GM12878 (cell line): ENCODE results near the gene ITK. TPM values are rescaled to one million over a fixed set of nuclear protein-coding genes. Genes with fewer than 3 reads are reported as not detected.

ENCODE experiments used
- CHD2 ChIP-seq: IDR thresholded peaks from 2 replicates; pipeline ENCODE4 v1.6.1; 2011; ENCODE audit warnings: low read depth, low read length, improper control_type of control experiment, borderline replicate concordance
- EP300 ChIP-seq, 2 experiments: fragments of 150-350 bp in 1 of 2; IDR thresholded peaks; 2 replicates each; pipeline ENCODE4 v1.6.1; 2011 to 2012; ENCODE audit warnings: low read depth in 2 of 2, low read length in 2 of 2, borderline replicate concordance in 1 of 2, improper control_type of control experiment in 1 of 2, inconsistent platforms in 1 of 2; ENCODE audit not compliant: control insufficient read depth in 1 of 2
- GABPA ChIP-seq: IDR thresholded peaks from 2 replicates; pipeline ENCODE4 v1.6.1; 2014; ENCODE audit warnings: antibody characterized with exemption, low read depth, mild to moderate bottlenecking, inconsistent platforms
- HDAC2 ChIP-seq: fragments of 200-600 bp; sonication (generic); IDR thresholded peaks from 2 replicates; pipeline ENCODE4 v1.6.1; 2017
- HDAC6 ChIP-seq: fragments of 200-600 bp; sonication (generic); IDR thresholded peaks from one replicate; pipeline ENCODE4 v1.8.0; 2017; ENCODE audit warnings: antibody characterized with exemption; ENCODE audit not compliant: unreplicated experiment
- HDGF ChIP-seq: fragments of 450-650 bp; IDR thresholded peaks from 2 replicates; pipeline ENCODE4 v1.6.1; 2016; ENCODE audit warnings: antibody characterized with exemption
- JUND ChIP-seq: IDR thresholded peaks from 2 replicates; pipeline ENCODE4 v1.6.1; 2012; ENCODE audit warnings: low read depth, mild to moderate bottlenecking, low read length, improper control_type of control experiment, moderate library complexity
- KAT2A ChIP-seq: conservative IDR thresholded peaks from 2 replicates; pipeline ENCODE4 v1.6.1; 2011; ENCODE audit warnings: low read depth, low read length; ENCODE audit not compliant: control insufficient read depth
- NFIC ChIP-seq: IDR thresholded peaks from 2 replicates; pipeline ENCODE4 v1.6.1; 2012; ENCODE audit warnings: low read depth, mild to moderate bottlenecking, inconsistent platforms, low read length, moderate library complexity
- NRF1 ChIP-seq: conservative IDR thresholded peaks from 2 replicates; pipeline ENCODE4 v1.6.1; 2011; ENCODE audit warnings: mild to moderate bottlenecking, low read depth, low read length, improper control_type of control experiment
- PKNOX1 ChIP-seq: fragments of 450-650 bp; IDR thresholded peaks from 2 replicates; pipeline ENCODE4 v1.6.1; 2016; ENCODE audit warnings: mild to moderate bottlenecking
- POLR2AphosphoS2 ChIP-seq: IDR thresholded peaks from 2 replicates; pipeline ENCODE4 v1.6.1; 2011; ENCODE audit warnings: low read depth, mild to moderate bottlenecking, low read length, improper control_type of control experiment, moderate library complexity
- RAD21 ChIP-seq: IDR thresholded peaks from 2 replicates; pipeline ENCODE4 v1.6.1; 2011; ENCODE audit warnings: mild to moderate bottlenecking, low read depth, low read length, moderate library complexity; ENCODE audit not compliant: insufficient read depth
- RFX5 ChIP-seq: IDR thresholded peaks from 2 replicates; pipeline ENCODE4 v1.6.1; 2011; ENCODE audit warnings: low read depth, low read length, improper control_type of control experiment
- SIN3A ChIP-seq: IDR thresholded peaks from 2 replicates; pipeline ENCODE4 v1.6.1; 2012; ENCODE audit warnings: low read depth, low read length, improper control_type of control experiment
- SUPT20H ChIP-seq: IDR thresholded peaks from 2 replicates; pipeline ENCODE4 v1.6.1; 2011; ENCODE audit warnings: low read depth, mild to moderate bottlenecking, low read length, moderate library complexity, borderline replicate concordance; ENCODE audit not compliant: control insufficient read depth
- YBX1 ChIP-seq: fragments of 450-650 bp; IDR thresholded peaks from 2 replicates; pipeline ENCODE4 v1.6.1; 2016; ENCODE audit warnings: antibody characterized with exemption
- ZNF274 ChIP-seq: IDR thresholded peaks from one replicate; pipeline ENCODE4 v1.8.0; 2011; ENCODE audit not compliant: insufficient read length, insufficient read depth
- ZSCAN29 ChIP-seq: fragments of 450-650 bp; IDR thresholded peaks from 2 replicates; pipeline ENCODE4 v1.6.1; 2017; ENCODE audit warnings: mild to moderate bottlenecking, moderate library complexity
- polyA plus RNA-seq, 11 experiments: library from polyadenylated mRNA; depleted of rRNA in 4 of 11; unstranded in 6 of 11; stranded (reverse) in 5 of 11; fragments of >200 nt; fragmentation: Nextera tagmentation in 4 of 11; fragmentation: Illumina TruSeq in 1 of 11; extraction: Ambion mirVana in 4 of 11; extraction: Trizol in 1 of 11; gene quantifications; 1 replicate in 1 of 11; 2 replicates in 10 of 11; pipeline versions ENCODE4 v1.2.1 to v1.2.3, GENCODE V29; 2011 to 2016; ENCODE audit warnings: inconsistent platforms in 2 of 11, missing spikeins in 2 of 11, low read depth in 1 of 11
- total RNA-seq, 4 experiments: library from RNA; depleted of rRNA in 3 of 4; stranded (reverse); fragments of >200 nt in 3 of 4; fragmentation: Illumina TruSeq in 1 of 4; extraction: Trizol in 1 of 4; gene quantifications; 2 replicates each; pipeline versions ENCODE4 v1.2.1 to v1.2.3, GENCODE V29; 2013 to 2021
- TF ChIP-seq, protein P1 (sequence below): fragments of 450-650 bp; IDR thresholded peaks from 2 replicates; pipeline ENCODE4 v1.6.1; 2017; ENCODE audit warnings: mild to moderate bottlenecking, low read depth, inconsistent platforms; ENCODE audit not compliant: poor library complexity, severe bottlenecking
- TF ChIP-seq, protein P2 (sequence below): IDR thresholded peaks from 2 replicates; pipeline ENCODE4 v1.6.1; 2011; ENCODE audit warnings: borderline replicate concordance, low read depth, mild to moderate bottlenecking, moderate library complexity, mixed read lengths, low read length; ENCODE audit not compliant: insufficient read depth; ENCODE audit errors: extremely low read length
- TF ChIP-seq, protein P3 (sequence below): fragments of 450-650 bp; IDR thresholded peaks from 2 replicates; pipeline ENCODE4 v1.6.1; 2017; ENCODE audit warnings: mild to moderate bottlenecking

The ITK gene
- total and polyA plus RNA-seq, 10 of the 15 experiments (the other 5 are each of a cell fraction or from before 2014, with no cell fraction given): 0.05 to 2.4 (median 0.76) TPM

DNA sequence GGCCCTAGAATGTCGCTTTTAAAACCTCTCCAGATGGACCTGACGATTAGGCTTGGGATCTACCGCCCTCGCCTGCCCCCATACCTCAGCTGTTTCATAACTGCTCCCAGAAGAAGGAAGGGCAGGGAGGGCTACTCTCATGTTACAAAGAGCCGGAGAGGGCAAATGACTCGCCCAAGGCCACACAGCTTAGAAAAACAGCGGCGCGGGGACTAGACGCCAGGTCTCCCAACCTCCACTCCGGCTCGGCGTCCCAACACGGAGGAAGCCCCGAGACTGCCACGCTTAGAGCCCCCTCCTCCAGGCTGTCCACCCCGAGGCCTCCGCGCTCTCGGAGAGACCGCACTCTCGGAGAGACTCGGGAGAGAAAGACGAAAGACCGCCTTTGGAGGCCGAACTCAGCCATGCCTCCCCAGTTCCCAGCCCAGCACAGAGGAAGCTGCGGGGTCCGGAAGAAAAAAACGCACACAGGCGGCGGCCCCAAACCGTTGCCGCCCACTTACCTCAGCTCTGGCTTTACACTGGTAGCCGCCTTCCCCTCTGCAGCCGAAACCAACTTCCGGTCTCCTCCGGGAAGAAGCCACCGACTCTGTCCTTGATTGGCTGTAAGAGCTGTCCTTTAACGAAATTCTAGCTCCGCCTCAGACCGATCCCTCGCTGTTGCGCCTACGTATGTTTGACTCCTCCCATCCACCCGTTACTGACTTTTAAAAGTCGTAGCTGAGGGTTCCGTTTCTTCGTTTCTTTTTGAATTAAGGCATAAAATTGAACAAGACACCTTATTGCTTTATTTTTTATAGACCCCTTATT is 38.1 kb upstream of the ITK start, which contains the start of gene MED7 (continued):
- TF ChIP-seq, protein P1, sequence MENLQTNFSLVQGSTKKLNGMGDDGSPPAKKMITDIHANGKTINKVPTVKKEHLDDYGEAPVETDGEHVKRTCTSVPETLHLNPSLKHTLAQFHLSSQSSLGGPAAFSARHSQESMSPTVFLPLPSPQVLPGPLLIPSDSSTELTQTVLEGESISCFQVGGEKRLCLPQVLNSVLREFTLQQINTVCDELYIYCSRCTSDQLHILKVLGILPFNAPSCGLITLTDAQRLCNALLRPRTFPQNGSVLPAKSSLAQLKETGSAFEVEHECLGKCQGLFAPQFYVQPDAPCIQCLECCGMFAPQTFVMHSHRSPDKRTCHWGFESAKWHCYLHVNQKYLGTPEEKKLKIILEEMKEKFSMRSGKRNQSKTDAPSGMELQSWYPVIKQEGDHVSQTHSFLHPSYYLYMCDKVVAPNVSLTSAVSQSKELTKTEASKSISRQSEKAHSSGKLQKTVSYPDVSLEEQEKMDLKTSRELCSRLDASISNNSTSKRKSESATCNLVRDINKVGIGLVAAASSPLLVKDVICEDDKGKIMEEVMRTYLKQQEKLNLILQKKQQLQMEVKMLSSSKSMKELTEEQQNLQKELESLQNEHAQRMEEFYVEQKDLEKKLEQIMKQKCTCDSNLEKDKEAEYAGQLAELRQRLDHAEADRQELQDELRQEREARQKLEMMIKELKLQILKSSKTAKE: no peak
- TF ChIP-seq ZSCAN29 (0 out of 2 replicates have a peak, but pooled peaks have one; percentile 22), KAT2A (no peak), CHD2 (peak; percentile 78; the same call in 1 of the 2 replicates), HDAC2 (no peak), NFIC (no peak), SIN3A (no peak; the same call in 1 of the 2 replicates), YBX1 (no peak), SUPT20H (no peak), PKNOX1 (peak; percentile 99), RFX5 (peak; percentile 46; the same call in 1 of the 2 replicates), JUND (no peak), ZNF274 (no peak), NRF1 (no peak), HDAC6 (no peak), HDGF (peak; percentile 23; the same call in 1 of the 2 replicates), EP300 (IDR thresholded peaks at IDR 0.05; ENCODE audit: borderline replicate concordance in 1 of 2, control insufficient read depth in 1 of 2, low read depth in 2 of 2, low read length in 2 of 2) (no peak), POLR2AphosphoS2 (peak; percentile 83), RAD21 (no peak), GABPA (peak; percentile 93)
- TF ChIP-seq, protein P2, sequence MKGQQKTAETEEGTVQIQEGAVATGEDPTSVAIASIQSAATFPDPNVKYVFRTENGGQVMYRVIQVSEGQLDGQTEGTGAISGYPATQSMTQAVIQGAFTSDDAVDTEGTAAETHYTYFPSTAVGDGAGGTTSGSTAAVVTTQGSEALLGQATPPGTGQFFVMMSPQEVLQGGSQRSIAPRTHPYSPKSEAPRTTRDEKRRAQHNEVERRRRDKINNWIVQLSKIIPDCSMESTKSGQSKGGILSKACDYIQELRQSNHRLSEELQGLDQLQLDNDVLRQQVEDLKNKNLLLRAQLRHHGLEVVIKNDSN: no peak
- TF ChIP-seq, protein P3, sequence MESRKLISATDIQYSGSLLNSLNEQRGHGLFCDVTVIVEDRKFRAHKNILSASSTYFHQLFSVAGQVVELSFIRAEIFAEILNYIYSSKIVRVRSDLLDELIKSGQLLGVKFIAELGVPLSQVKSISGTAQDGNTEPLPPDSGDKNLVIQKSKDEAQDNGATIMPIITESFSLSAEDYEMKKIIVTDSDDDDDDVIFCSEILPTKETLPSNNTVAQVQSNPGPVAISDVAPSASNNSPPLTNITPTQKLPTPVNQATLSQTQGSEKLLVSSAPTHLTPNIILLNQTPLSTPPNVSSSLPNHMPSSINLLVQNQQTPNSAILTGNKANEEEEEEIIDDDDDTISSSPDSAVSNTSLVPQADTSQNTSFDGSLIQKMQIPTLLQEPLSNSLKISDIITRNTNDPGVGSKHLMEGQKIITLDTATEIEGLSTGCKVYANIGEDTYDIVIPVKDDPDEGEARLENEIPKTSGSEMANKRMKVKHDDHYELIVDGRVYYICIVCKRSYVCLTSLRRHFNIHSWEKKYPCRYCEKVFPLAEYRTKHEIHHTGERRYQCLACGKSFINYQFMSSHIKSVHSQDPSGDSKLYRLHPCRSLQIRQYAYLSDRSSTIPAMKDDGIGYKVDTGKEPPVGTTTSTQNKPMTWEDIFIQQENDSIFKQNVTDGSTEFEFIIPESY: no peak
